GM20000 (cell line): Measurements from ENCODE around the gene ABL1.

Source experiments
- DNase-seq: peaks from one replicate; pipeline ENCODE4 v3.0.0; 2012; ENCODE audit warnings: low spot score
- CTCF ChIP-seq: IDR thresholded peaks from 2 replicates; pipeline ENCODE4 v1.5.1; 2012; ENCODE audit warnings: mild to moderate bottlenecking, control low read depth; ENCODE audit errors: extremely low read depth, missing control alignments

Gene ABL1

DNA sequence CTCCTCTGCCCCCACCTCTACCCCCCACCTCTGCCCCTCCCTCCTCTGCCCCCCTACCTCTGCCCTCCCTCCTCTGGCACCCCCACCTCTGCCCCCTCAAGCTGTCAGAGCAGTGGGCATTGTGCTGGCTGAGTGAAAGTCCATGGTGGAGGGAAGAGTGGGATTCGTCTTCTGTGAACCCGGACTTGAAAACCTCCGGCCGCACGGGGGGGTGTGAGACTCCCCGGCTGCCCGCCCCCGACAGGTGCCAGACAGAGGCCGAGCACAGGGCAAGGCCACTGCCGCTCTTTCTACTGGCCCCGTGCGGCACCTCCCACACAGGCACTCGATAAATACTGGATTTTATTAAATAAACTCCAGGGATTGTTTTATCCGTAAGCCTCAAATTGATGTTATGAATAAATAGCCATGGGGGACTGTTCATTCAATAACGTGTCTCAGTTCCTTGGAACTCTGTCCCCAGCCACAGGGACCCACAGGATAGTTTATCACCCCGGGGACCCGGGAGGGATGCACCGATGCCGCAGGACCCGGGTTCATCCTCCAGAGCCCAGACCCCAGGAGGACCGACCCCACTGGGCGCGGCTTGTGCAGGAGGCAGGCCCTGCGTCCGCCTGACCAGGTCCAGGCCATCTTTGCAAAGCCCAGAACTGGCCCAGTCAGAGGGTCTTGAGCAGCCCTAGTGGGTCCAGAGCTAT is 64.1 kb downstream of the ABL1 start:
- no peak for DNase-seq
- no peak for TF ChIP-seq CTCF

GRCh38 chr9:130900701-130901497 is 65.8 kb downstream of the ABL1 start:
- no peak for TF ChIP-seq CTCF
- no peak for DNase-seq

DNA sequence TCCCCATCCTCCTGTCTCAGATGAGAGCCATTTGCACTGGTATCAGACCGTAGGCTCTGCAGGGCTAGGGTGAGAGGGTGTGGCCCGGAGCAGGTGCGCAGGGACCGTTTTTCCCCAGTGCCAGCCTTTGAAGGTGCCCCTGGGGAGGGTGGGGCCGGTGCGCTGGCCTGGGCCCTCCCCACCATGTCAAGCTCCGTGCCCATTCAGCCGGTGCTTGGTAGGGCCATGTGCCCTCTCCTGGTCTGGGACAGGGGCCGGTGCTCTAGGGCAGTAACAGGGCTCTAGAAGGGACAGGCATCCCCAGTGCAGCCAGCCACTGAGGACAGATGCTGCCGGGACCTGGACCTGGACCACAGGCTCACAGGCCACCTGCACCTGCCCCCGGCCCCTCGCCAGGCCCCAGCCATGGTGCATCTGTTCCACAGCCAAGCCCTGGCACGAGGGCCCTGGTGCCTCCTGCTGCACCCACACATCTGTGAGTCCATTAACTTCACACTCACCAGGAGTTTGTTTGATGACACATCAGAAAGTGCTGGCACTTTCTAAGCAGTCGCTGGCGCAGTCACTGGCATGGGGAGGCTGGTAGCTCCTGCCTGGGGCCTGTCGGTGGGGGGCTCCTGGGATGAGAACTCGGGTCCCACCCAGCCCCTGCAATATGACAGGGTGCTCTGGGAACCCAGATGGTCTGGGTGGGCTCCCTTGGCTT is 66.6 kb downstream of the ABL1 start:
- no peak for DNase-seq
- no peak for TF ChIP-seq CTCF

DNA sequence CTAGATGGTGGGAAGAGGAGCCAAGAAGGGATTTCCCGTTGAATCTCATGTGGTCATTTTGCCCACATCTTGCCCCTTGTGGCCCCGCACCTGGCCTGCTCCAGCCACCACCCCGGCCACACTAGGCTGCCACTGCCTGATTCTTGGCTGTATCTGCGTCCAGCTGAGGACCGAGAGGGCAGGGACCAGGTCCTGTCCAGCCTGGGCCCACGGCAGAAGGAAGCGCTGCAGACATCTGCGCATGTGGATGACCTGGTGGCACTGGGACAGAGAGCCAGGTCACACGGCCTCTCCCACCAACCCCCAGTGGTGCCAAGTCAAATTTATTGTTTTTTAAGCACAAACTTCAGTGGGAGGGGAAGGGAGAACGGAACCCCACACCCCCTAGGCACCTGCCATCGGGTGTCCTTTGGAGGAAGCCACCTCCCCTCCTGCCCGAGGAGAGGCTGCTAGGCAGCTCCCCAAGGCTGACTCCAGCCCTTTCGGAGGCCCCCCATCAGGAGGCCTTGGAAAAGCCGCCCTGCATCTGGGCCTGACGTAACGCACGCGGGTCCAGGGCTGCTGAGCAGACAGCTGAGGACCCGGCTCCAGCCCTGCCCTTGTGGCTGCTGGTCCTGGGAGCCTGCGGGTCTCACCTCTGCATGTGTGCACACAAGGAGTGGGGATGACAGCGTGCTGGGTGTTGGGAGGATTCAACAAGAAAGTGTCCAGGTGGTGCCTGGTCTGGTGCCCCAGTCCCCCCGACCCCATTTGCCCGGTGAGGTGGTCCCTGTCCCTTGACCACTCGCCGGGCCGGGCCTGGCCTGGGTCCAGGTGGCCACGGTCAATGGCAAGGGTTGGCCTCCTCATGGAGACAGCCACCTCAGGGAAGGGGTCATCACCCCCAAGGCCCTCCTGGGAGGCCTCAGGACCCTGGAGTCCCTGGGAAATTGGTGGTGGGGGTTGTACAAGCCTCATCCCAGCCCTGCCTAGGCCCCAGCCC is 67.4 kb downstream of the ABL1 start:
- DNase-seq: no peak
- TF ChIP-seq CTCF: no peak

DNA sequence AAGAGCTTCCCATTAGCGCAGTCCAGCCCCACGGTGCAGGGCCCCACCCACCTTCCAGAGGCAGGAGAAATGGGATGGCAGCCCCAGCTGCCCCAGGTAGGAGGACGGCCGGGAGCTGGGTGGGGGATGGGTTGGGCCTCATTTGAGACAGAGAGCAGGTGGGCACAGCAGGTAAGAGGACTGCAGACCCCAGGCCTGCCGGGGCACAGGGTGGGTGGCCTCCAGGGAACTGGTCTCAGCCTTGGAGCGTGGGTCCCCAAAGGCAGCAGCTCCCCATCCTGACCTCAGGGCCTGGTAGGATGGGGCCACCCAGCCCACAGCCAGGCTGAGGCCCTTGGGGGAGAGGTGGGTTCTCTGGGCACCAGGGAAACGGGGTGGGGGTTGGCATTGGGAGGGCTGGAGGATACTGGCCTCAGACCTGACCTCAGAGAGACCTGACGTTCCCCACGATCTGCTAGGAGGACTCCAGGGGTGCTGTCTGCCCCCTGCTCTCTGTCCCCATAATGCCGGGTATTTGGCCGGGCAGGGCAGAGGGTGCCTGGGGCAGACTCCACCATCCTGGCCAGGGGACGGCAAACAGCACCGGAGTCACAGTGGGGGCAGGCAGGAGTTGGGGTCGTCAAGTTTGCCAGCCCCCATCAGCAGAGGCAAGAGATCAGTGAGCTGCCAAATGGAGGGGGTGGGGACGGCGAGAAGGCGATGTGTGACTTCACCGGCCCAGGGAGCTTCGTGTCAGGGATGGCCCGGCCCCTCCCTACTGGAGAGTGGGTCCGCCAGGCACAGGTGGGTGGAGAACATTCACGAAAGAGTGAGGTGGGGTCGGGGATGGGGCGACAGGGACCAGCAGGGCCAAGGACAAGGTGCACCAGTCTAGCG is 68.4 kb downstream of the ABL1 start:
- no peak for DNase-seq
- TF ChIP-seq CTCF: no peak
